HepG2 (cell line): ENCODE results near the gene TLR9. TPM values are rescaled to one million over a fixed set of nuclear protein-coding genes. Genes with fewer than 3 reads are reported as not detected.

ENCODE experiments used
- CAMTA2 ChIP-seq: sonication (generic); formaldehyde crosslinking; IDR thresholded peaks from 2 replicates; pipeline ENCODE4 v1.4.0; 2020; ENCODE audit warnings: mild to moderate bottlenecking, missing genetic modification reagents, borderline replicate concordance
- CREM ChIP-seq, 2 experiments: sonication (generic) in 1 of 2; formaldehyde crosslinking in 1 of 2; IDR thresholded peaks; 2 replicates each; pipeline versions ENCODE4 v1.4.0 to v1.6.1; 2016 to 2020; ENCODE audit warnings: antibody characterized with exemption in 1 of 2, mild to moderate bottlenecking in 1 of 2, missing genetic modification reagents in 1 of 2
- DRAP1 ChIP-seq: IDR thresholded peaks from 2 replicates; pipeline ENCODE4 v1.6.1; 2016; ENCODE audit warnings: missing genetic modification reagents, missing compliant biosample characterization
- FOXA3 ChIP-seq: IDR thresholded peaks from 2 replicates; pipeline ENCODE4 v1.6.1; 2016; ENCODE audit warnings: missing genetic modification reagents, missing compliant biosample characterization
- FUBP1 ChIP-seq: sonication (generic); formaldehyde crosslinking; IDR thresholded peaks from 2 replicates; pipeline ENCODE4 v1.5.1; 2020; ENCODE audit warnings: missing genetic modification reagents, mild to moderate bottlenecking, borderline replicate concordance
- NBN ChIP-seq: fragments of 450-650 bp; conservative IDR thresholded peaks from 2 replicates; pipeline ENCODE4 v1.6.1; 2017
- SOX5 ChIP-seq: IDR thresholded peaks from 2 replicates; pipeline ENCODE4 v1.6.1; 2016; ENCODE audit warnings: borderline replicate concordance
- SP140L ChIP-seq: sonication (generic); formaldehyde crosslinking; IDR thresholded peaks from 2 replicates; pipeline ENCODE4 v1.4.0; 2020; ENCODE audit warnings: missing genetic modification reagents, borderline replicate concordance
- SPEN ChIP-seq: sonication (generic); formaldehyde crosslinking; IDR thresholded peaks from 2 replicates; pipeline ENCODE4 v1.5.1; 2020; ENCODE audit warnings: low read depth, mild to moderate bottlenecking, missing genetic modification reagents
- TCF7L2 ChIP-seq: IDR thresholded peaks from 2 replicates; pipeline ENCODE4 v1.6.1; 2011; ENCODE audit warnings: mild to moderate bottlenecking, low read depth, low read length, moderate library complexity
- ZBTB40 ChIP-seq, 2 experiments: fragments of 450-650 bp in 1 of 2; sonication (generic) in 1 of 2; formaldehyde crosslinking in 1 of 2; IDR thresholded peaks; 2 replicates each; pipeline versions ENCODE4 v1.6.1 to v1.8.0; 2016 to 2022; ENCODE audit warnings: antibody characterized with exemption in 1 of 2, mild to moderate bottlenecking in 1 of 2, missing genetic modification reagents in 1 of 2
- ZNF143 ChIP-seq: sonication (generic); formaldehyde crosslinking; IDR thresholded peaks from 2 replicates; pipeline ENCODE4 v1.4.0; 2020; ENCODE audit warnings: missing genetic modification reagents
- ZNF558 ChIP-seq: sonication (generic); formaldehyde crosslinking; IDR thresholded peaks from 2 replicates; pipeline ENCODE4 v1.9.0; 2022; ENCODE audit warnings: mild to moderate bottlenecking, missing genetic modification reagents, borderline replicate concordance
- ZNF644 ChIP-seq: IDR thresholded peaks from 2 replicates; pipeline ENCODE4 v1.6.1; 2016; ENCODE audit warnings: low read depth
- ZNF776 ChIP-seq: sonication (generic); formaldehyde crosslinking; IDR thresholded peaks from 2 replicates; pipeline ENCODE4 v1.4.0; 2020; ENCODE audit warnings: mild to moderate bottlenecking, missing genetic modification reagents
- polyA plus RNA-seq, 8 experiments: library from polyadenylated mRNA; depleted of rRNA in 3 of 8; stranded (reverse) in 7 of 8; unstranded in 1 of 8; fragments of >200 nt; fragmentation: Illumina TruSeq in 4 of 8; extraction: Trizol in 4 of 8; gene quantifications; 2 replicates each; pipeline versions ENCODE4 v1.2.1 to v1.2.3, GENCODE V29; 2011 to 2016; ENCODE audit warnings: low read depth in 4 of 8, missing spikeins in 1 of 8, mixed read lengths in 1 of 8; ENCODE audit not compliant: insufficient read depth in 1 of 8
- total RNA-seq, 5 experiments: library from RNA; depleted of rRNA; stranded (reverse); fragments of >200 nt; fragmentation: Illumina TruSeq; extraction: Trizol; gene quantifications; 2 replicates each; pipeline ENCODE4 v1.2.3, GENCODE V29; 2016; ENCODE audit warnings: low read depth in 1 of 5
- TF ChIP-seq, protein P1 (sequence below): IDR thresholded peaks from 2 replicates; pipeline ENCODE4 v1.6.1; 2016; ENCODE audit warnings: missing biosample characterization, missing genetic modification reagents, low read depth

The TLR9 gene
- total and polyA plus RNA-seq, 2 of the 13 experiments (the other 11 are each of a cell fraction or from before 2014, with no cell fraction given), result not detected

- no peak for TF ChIP-seq TCF7L2
- peak; percentile 50; the same call in 1 of the 2 replicates for TF ChIP-seq SPEN (CRISPR knock-in tag)
- no peak for TF ChIP-seq ZNF143 (CRISPR knock-in tag)
- no peak for TF ChIP-seq ZNF776 (CRISPR knock-in tag)
- TF ChIP-seq ZNF644, result peak; percentile 37; the same call in 1 of the 2 replicates
- TF ChIP-seq FOXA3, result peak; percentile 79
- no peak for TF ChIP-seq FUBP1
- TF ChIP-seq DRAP1, result 0 out of 2 replicates have a peak, but pooled peaks have one; percentile 33
- peak; percentile 36; the same call in 1 of the 2 replicates for TF ChIP-seq CREM (IDR thresholded peaks at IDR 0.05)
- no peak for TF ChIP-seq CREM (CRISPR knock-in tag; IDR thresholded peaks at IDR 0.05)
- peak; percentile 7; the same call in 1 of the 2 replicates for TF ChIP-seq SOX5 (CRISPR knock-in tag)
- no peak for TF ChIP-seq SP140L
- TF ChIP-seq NBN, result no peak
- TF ChIP-seq ZBTB40 (IDR thresholded peaks at IDR 0.05), result no peak
- TF ChIP-seq ZBTB40 (CRISPR knock-in tag; IDR thresholded peaks at IDR 0.05), result peak; percentile 55
- no peak for TF ChIP-seq ZNF558 (CRISPR knock-in tag)
- no peak; the same call in 1 of the 2 replicates for TF ChIP-seq CAMTA2 (CRISPR knock-in tag)
- TF ChIP-seq, protein P1, sequence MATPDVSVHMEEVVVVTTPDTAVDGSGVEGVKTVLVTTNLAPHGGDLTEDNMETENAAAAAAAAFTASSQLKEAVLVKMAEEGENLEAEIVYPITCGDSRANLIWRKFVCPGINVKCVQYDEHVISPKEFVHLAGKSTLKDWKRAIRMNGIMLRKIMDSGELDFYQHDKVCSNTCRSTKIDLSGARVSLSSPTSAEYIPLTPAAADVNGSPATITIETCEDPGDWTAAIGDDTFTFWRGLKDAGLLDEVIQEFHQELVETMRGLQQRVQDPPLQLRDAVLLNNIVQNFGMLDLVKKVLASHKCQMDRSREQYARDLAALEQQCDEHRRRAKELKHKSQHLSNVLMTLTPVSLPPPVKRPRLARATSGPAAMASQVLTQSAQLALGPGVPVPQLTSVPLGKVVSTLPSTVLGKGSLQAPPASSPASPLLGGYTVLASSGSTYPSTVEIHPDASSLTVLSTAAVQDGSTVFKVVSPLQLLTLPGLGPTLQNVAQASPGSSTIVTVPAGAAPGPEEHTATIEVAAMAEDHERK (CRISPR knock-in tag), result no peak
Measured at GRCh38 chr3:52176951-52177700, 48.3 kb downstream of the TLR9 start (continued).
